Embryonic facial prominence (tissue), 1 donor: ENCODE data around the gene PXMP4.
"Not testable (repeated sequence)": the region's sequence is repeated elsewhere in the genome, so short reads cannot be mapped to it uniquely, and the experiment has no call there.

Experiments
- DNase-seq: peaks from one replicate; pipeline ENCODE4 v3.0.0-alpha.2; 2016; ENCODE audit errors: extremely low spot score

PXMP4 gene

GRCh38 chr20:33704197-33704924 lies 15.7 kb downstream of the PXMP4 start:
- DNase-seq, result no peak

- DNase-seq, result no peak
These were observed 16.5 kb downstream of the PXMP4 start for GRCh38 chr20:33703498-33704137.

GRCh38 chr20:33702861-33703260 lies 17.2 kb downstream of the PXMP4 start:
- no peak for DNase-seq

- no peak for DNase-seq
These were observed 18.3 kb downstream of the PXMP4 start for GRCh38 chr20:33701629-33702450.

GRCh38 chr20:33700696-33701441 lies 19.2 kb downstream of the PXMP4 start:
- not testable (repeated sequence) for DNase-seq

GRCh38 chr20:33698966-33699365 lies 21.1 kb downstream of the PXMP4 start:
- not testable (repeated sequence) for DNase-seq

- DNase-seq, result no peak
These were observed 23.0 kb downstream of the PXMP4 start for GRCh38 chr20:33697129-33697528.

GRCh38 chr20:33696448-33696847 lies 23.7 kb downstream of the PXMP4 start:
- DNase-seq, result no peak

- DNase-seq, result no peak
These were observed 25.5 kb downstream of the PXMP4 start for GRCh38 chr20:33694639-33695012.

- no peak for DNase-seq
These were observed 26.1 kb downstream of the PXMP4 start for GRCh38 chr20:33693741-33694638.

- DNase-seq, result no peak
These were observed 26.8 kb downstream of the PXMP4 start for GRCh38 chr20:33693289-33693688.

- DNase-seq, result no peak
These were observed 30.1 kb downstream of the PXMP4 start for GRCh38 chr20:33689973-33690372.

- no peak for DNase-seq
These were observed 30.6 kb downstream of the PXMP4 start for GRCh38 chr20:33689493-33689892.

GRCh38 chr20:33688938-33689424 lies 31.1 kb downstream of the PXMP4 start:
- no peak for DNase-seq

- no peak for DNase-seq
These were observed 31.8 kb downstream of the PXMP4 start for GRCh38 chr20:33687993-33688937.

- no peak for DNase-seq
These were observed 32.7 kb downstream of the PXMP4 start for GRCh38 chr20:33687370-33687915.

- no peak for DNase-seq
These were observed 33.1 kb downstream of the PXMP4 start for GRCh38 chr20:33686984-33687366.

- peak; percentile 81 for DNase-seq
These were observed 33.8 kb downstream of the PXMP4 start, which contains the start of gene E2F1 for GRCh38 chr20:33686100-33686983. E2F1 (minus strand) TSS chr20:33686385; CDS start chr20:33686264, 121 bp downstream.
